ENCODE results near the gene NBEA.
"Not testable (repeated sequence)": the region's sequence is repeated elsewhere in the genome, so short reads cannot be mapped to it uniquely, and the experiment has no call there.

Gene NBEA

GRCh38 chr13:35672611-35673010, 730.5 kb downstream of the NBEA start:
- no peak for DNase-seq (ENCODE audit: low spot score)

GRCh38 chr13:35675651-35676050, 733.6 kb downstream of the NBEA start:
- no peak for DNase-seq (ENCODE audit: low spot score)

- not testable (repeated sequence) for DNase-seq (ENCODE audit: low spot score)
Observed at GRCh38 chr13:35677863-35678262, 735.8 kb downstream of the NBEA start.

GRCh38 chr13:35681685-35682084, 739.6 kb downstream of the NBEA start:
- DNase-seq (ENCODE audit: low spot score) = no peak

- DNase-seq (ENCODE audit: low spot score) = no peak
Observed at GRCh38 chr13:35684432-35684831, 742.4 kb downstream of the NBEA start.

GRCh38 chr13:35687336-35687735, 745.3 kb downstream of the NBEA start:
- DNase-seq (ENCODE audit: low spot score) = no peak

GRCh38 chr13:35690581-35691207, 748.6 kb downstream of the NBEA start:
- DNase-seq (ENCODE audit: low spot score) = no peak

GRCh38 chr13:35693134-35693784, 751.2 kb downstream of the NBEA start:
- no peak for DNase-seq (ENCODE audit: low spot score)

- no peak for DNase-seq (ENCODE audit: low spot score)
Observed at GRCh38 chr13:35694031-35694430, 752.0 kb downstream of the NBEA start.

- DNase-seq (ENCODE audit: low spot score) = no peak
Observed at GRCh38 chr13:35694549-35695447, 752.7 kb downstream of the NBEA start.

GRCh38 chr13:35695448-35695770, 753.3 kb downstream of the NBEA start:
- no peak for DNase-seq (ENCODE audit: low spot score)

GRCh38 chr13:35697186-35697730, 755.2 kb downstream of the NBEA start:
- DNase-seq (ENCODE audit: low spot score) = no peak

GRCh38 chr13:35698911-35699576, 757.0 kb downstream of the NBEA start:
- no peak for DNase-seq (ENCODE audit: low spot score)

GRCh38 chr13:35699825-35700510, 757.9 kb downstream of the NBEA start:
- no peak for DNase-seq (ENCODE audit: low spot score)

GRCh38 chr13:35700671-35701070, 758.6 kb downstream of the NBEA start:
- DNase-seq (ENCODE audit: low spot score) = no peak

- no peak for DNase-seq (ENCODE audit: low spot score)
Observed at GRCh38 chr13:35702316-35702715, 760.2 kb downstream of the NBEA start.

GRCh38 chr13:35703061-35703460, 761.0 kb downstream of the NBEA start:
- DNase-seq (ENCODE audit: low spot score) = no peak

GRCh38 chr13:35704331-35704730, 762.3 kb downstream of the NBEA start:
- no peak for DNase-seq (ENCODE audit: low spot score)

- DNase-seq (ENCODE audit: low spot score) = no peak
Observed at GRCh38 chr13:35706281-35706680, 764.2 kb downstream of the NBEA start.

- no peak for DNase-seq (ENCODE audit: low spot score)
Observed at GRCh38 chr13:35706721-35707120, 764.7 kb downstream of the NBEA start.

GRCh38 chr13:35711909-35712308, 769.8 kb downstream of the NBEA start:
- no peak for DNase-seq (ENCODE audit: low spot score)
